ENCODE results near the gene SND1.

The SND1 gene

DNA sequence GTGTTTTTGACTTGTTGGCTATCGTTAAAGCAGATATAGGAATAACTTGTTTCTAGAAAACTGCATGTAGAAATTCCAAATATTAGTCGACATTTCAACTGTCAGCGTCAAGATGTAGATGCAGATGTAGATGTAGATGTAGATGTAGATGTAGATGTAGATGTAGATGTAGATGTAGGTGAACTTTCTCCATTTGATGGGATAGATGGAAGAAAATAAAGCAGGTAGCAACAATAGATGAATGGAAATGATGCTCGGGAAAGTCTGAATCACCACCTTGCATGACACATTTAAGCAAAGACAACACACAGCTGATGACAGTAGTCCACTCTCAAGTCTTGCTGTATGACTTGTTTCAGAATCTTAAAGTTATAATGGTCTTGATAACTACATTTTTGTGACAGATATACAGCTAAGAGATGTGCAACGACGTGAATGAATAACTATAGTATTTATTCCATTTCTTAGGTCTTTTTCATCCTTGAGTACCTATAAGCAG lies 53.5 kb downstream of the SND1 start:
- TF ChIP-seq, protein P1, sequence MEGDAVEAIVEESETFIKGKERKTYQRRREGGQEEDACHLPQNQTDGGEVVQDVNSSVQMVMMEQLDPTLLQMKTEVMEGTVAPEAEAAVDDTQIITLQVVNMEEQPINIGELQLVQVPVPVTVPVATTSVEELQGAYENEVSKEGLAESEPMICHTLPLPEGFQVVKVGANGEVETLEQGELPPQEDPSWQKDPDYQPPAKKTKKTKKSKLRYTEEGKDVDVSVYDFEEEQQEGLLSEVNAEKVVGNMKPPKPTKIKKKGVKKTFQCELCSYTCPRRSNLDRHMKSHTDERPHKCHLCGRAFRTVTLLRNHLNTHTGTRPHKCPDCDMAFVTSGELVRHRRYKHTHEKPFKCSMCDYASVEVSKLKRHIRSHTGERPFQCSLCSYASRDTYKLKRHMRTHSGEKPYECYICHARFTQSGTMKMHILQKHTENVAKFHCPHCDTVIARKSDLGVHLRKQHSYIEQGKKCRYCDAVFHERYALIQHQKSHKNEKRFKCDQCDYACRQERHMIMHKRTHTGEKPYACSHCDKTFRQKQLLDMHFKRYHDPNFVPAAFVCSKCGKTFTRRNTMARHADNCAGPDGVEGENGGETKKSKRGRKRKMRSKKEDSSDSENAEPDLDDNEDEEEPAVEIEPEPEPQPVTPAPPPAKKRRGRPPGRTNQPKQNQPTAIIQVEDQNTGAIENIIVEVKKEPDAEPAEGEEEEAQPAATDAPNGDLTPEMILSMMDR (IDR thresholded peaks at IDR 0.05; ENCODE audit: borderline replicate concordance, control extremely low read depth, extremely low read depth, insufficient read depth, missing control alignments), result no peak

DNA sequence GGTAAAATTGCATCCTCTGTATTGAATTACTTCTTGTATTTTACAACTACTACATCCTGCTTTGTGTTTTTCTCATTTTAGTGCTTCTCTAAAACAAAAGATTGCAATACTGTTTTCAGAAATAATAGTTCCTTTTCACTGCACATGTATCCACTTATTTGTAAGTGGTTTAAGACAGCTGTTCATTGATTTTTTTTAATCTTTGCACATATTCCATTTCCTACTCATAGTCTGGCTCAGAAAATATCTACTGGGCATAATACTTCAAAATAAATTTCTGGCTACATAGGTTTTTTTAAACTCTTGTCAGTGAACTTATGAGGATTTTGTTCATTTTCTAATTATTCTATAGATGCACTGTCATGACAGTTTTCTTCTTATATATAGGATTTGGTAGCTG lies 54.8 kb downstream of the SND1 start:
- in situ Hi-C loops (cut with MboI; ENCODE audit: low sequenced_read_pairs, unreplicated experiment), result loop anchor here (10.0 kb wide), 1 partner anchor 498 kb away; no protein-coding TSS in a partner anchor
- no peak for DNase-seq (ENCODE audit: low spot score)
- TF ChIP-seq, protein P1 (IDR thresholded peaks at IDR 0.05; ENCODE audit: borderline replicate concordance, control extremely low read depth, extremely low read depth, insufficient read depth, missing control alignments), result no peak

More for the DNA sequence above, 53.5 kb downstream of the SND1 start:
- in situ Hi-C loops (cut with MboI; ENCODE audit: low sequenced_read_pairs, unreplicated experiment), result loop anchor here (10.0 kb wide), 1 partner anchor 499 kb away; no protein-coding TSS in a partner anchor
- DNase-seq (ENCODE audit: low spot score), result no peak

GRCh38 chr7:127708201-127708600 lies 56.2 kb downstream of the SND1 start:
- DNase-seq (ENCODE audit: low spot score), result no peak
- in situ Hi-C loops (cut with MboI; ENCODE audit: low sequenced_read_pairs, unreplicated experiment), result loop anchor here (10.0 kb wide), 1 partner anchor 497 kb away; no protein-coding TSS in a partner anchor
- TF ChIP-seq, protein P1 (IDR thresholded peaks at IDR 0.05; ENCODE audit: borderline replicate concordance, control extremely low read depth, extremely low read depth, insufficient read depth, missing control alignments), result no peak

- in situ Hi-C loops (cut with MboI; ENCODE audit: low sequenced_read_pairs, unreplicated experiment), result loop anchor here (10.0 kb wide), 1 partner anchor 496 kb away; no protein-coding TSS in a partner anchor
- peak; percentile 34 for DNase-seq (ENCODE audit: low spot score)
- TF ChIP-seq, protein P1 (IDR thresholded peaks at IDR 0.05; ENCODE audit: borderline replicate concordance, control extremely low read depth, extremely low read depth, insufficient read depth, missing control alignments), result peak; percentile 51
Measured at GRCh38 chr7:127708788-127709187, 56.8 kb downstream of the SND1 start.

GRCh38 chr7:127710635-127711034 lies 58.6 kb downstream of the SND1 start:
- in situ Hi-C loops (cut with MboI; ENCODE audit: low sequenced_read_pairs, unreplicated experiment), result no loop called here

DNA sequence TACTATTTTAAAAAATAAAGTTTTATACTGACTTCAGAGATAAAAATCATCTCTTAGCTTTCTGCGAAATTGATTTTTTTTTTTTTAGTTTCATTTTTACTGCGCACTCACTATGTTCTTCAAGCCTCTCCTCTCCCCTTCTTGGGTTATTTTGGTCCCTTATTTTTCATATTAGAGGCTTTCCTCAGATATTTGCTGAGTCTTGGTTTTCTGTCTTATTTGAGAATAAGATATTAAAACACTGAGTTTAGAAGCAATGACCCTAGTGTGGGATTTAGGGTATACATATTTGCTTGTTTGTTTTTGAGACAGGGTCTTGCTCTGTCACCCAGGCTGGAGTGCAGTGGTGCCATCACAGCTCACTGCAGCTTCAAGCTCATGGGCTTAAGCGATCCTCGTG lies 59.9 kb downstream of the SND1 start:
- TF ChIP-seq, protein P1 (IDR thresholded peaks at IDR 0.05; ENCODE audit: borderline replicate concordance, control extremely low read depth, extremely low read depth, insufficient read depth, missing control alignments), result no peak
- DNase-seq (ENCODE audit: low spot score), result no peak
- in situ Hi-C loops (cut with MboI; ENCODE audit: low sequenced_read_pairs, unreplicated experiment), result no loop called here

More at GRCh38 chr7:127710635-127711034, 58.6 kb downstream of the SND1 start:
- DNase-seq (ENCODE audit: low spot score), result no peak
- TF ChIP-seq, protein P1 (IDR thresholded peaks at IDR 0.05; ENCODE audit: borderline replicate concordance, control extremely low read depth, extremely low read depth, insufficient read depth, missing control alignments), result no peak

All from GM13976 (cell line).